HFFc6 (cell line): ENCODE data around the gene LRRC42. TPM values are rescaled to one million over a fixed set of nuclear protein-coding genes. Genes with fewer than 3 reads are reported as not detected.
A peak's percentile ranks its signal among the peaks of the same experiment; 100 is the strongest.

Source experiments
- DNase-seq: peaks from one replicate; pipeline ENCODE4 v3.0.0-alpha.2; 2018
- H3K27ac Mint-ChIP-seq: 2 replicates; pipeline ENCODE4 v1.8.0; 2020; ENCODE audit warnings: mild to moderate bottlenecking, mixed read lengths
- H3K27me3 Mint-ChIP-seq: 2 replicates; pipeline ENCODE4 v1.8.0; 2021; ENCODE audit warnings: mild to moderate bottlenecking, moderate library complexity, mixed read lengths; ENCODE audit not compliant: insufficient read depth
- H3K36me3 Mint-ChIP-seq: 2 replicates; pipeline ENCODE4 v1.8.0; 2021; ENCODE audit warnings: low read depth, mixed read lengths
- H3K4me1 Mint-ChIP-seq: 2 replicates; pipeline ENCODE4 v1.8.0; 2020; ENCODE audit warnings: low read depth, mixed read lengths
- H3K4me3 Mint-ChIP-seq: 2 replicates; pipeline ENCODE4 v1.8.0; 2020; ENCODE audit warnings: mild to moderate bottlenecking, moderate library complexity, mixed read lengths
- H3K9me3 Mint-ChIP-seq: 2 replicates; pipeline ENCODE4 v1.8.0; 2020; ENCODE audit warnings: mild to moderate bottlenecking, mixed read lengths
- CTCF ChIP-seq: fragments of 200-600 bp; sonication (generic); IDR thresholded peaks from 2 replicates; pipeline ENCODE4 v1.5.0; 2021; ENCODE audit warnings: antibody characterized with exemption, mild to moderate bottlenecking
- total RNA-seq, 6 experiments: library from RNA; stranded (reverse); fragmentation: NEBNext Ultra II Directional; extraction: Animal tissue kit (Norgen Biotek cat#: 25700); gene quantifications; 2 replicates in 1 of 6; 3 replicates in 5 of 6; pipeline ENCODE4 v1.2.3, GENCODE V29; 2021

The LRRC42 gene
- total RNA-seq, 6 experiments from 2014 or later: 36.3 to 44.2 (median 42.2) TPM

- DNase-seq: no peak
- H3K27me3 Mint-ChIP-seq: no peaks in the 10 kb centered on the region
- no peak for TF ChIP-seq CTCF
- H3K9me3 Mint-ChIP-seq: no peaks in the 10 kb centered on the region
- peaks cover 23% of the 10 kb centered on the region for H3K36me3 Mint-ChIP-seq
- peak overlapping the region; percentile 73 for H3K4me3 Mint-ChIP-seq
- peaks cover 27% of the 10 kb centered on the region for H3K4me1 Mint-ChIP-seq
- peak overlapping the region; percentile 96 for H3K27ac Mint-ChIP-seq
Measured at GRCh38 chr1:53956308-53957168, 10.4 kb downstream of the LRRC42 start.

- no peak for TF ChIP-seq CTCF
- Mint-ChIP-seq H3K27ac (peak overlapping the region; percentile 96), H3K36me3 (peaks cover 25% of the 10 kb centered on the region), H3K4me1 (peaks cover 27% of the 10 kb centered on the region), H3K9me3 (no peaks in the 10 kb centered on the region), H3K27me3 (no peaks in the 10 kb centered on the region), H3K4me3 (peak overlapping the region; percentile 73)
- peak; percentile 67 for DNase-seq
Measured at GRCh38 chr1:53957194-53957818, 11.2 kb downstream of the LRRC42 start.

- Mint-ChIP-seq H3K9me3 (no peaks in the 10 kb centered on the region), H3K36me3 (peaks cover 26% of the 10 kb centered on the region), H3K4me3 (no peak overlapping the region), H3K27ac (no peak overlapping the region), H3K4me1 (peaks cover 39% of the 10 kb centered on the region), H3K27me3 (no peaks in the 10 kb centered on the region)
- peak; percentile 78 for TF ChIP-seq CTCF
- peak; percentile 30 for DNase-seq
Measured at GRCh38 chr1:53959664-53960250, 13.6 kb downstream of the LRRC42 start.

- DNase-seq: no peak
- H3K4me1 Mint-ChIP-seq: peaks cover 23% of the 10 kb centered on the region
- H3K27ac Mint-ChIP-seq: no peak overlapping the region
- no peaks in the 10 kb centered on the region for H3K9me3 Mint-ChIP-seq
- H3K4me3 Mint-ChIP-seq: no peak overlapping the region
- TF ChIP-seq CTCF: no peak
- no peaks in the 10 kb centered on the region for H3K27me3 Mint-ChIP-seq
- peaks cover 27% of the 10 kb centered on the region for H3K36me3 Mint-ChIP-seq
Measured at GRCh38 chr1:53962395-53962794, 16.2 kb downstream of the LRRC42 start.

- Mint-ChIP-seq H3K27me3 (no peaks in the 10 kb centered on the region), H3K4me3 (no peak overlapping the region), H3K36me3 (peaks cover 26% of the 10 kb centered on the region), H3K9me3 (no peaks in the 10 kb centered on the region), H3K4me1 (peaks cover 24% of the 10 kb centered on the region), H3K27ac (no peak overlapping the region)
- DNase-seq: no peak
- no peak for TF ChIP-seq CTCF
Measured at GRCh38 chr1:53963460-53963859, 17.3 kb downstream of the LRRC42 start.
